Endothelial cell (in vitro differentiated cells): Measurements from ENCODE around the gene BHMT. TPM values are rescaled to one million over a fixed set of nuclear protein-coding genes. Genes with fewer than 3 reads are reported as not detected.

Source experiments
- DNase-seq: peaks from one replicate; pipeline ENCODE4 v3.0.0; 2021; ENCODE audit warnings: low spot score
- H3K27ac Mint-ChIP-seq: one replicate; pipeline ENCODE4 v1.8.0; 2021; ENCODE audit warnings: mixed read lengths, inconsistent platforms; ENCODE audit not compliant: unreplicated experiment
- H3K27me3 Mint-ChIP-seq: one replicate; pipeline ENCODE4 v1.8.0; 2021; ENCODE audit warnings: mild to moderate bottlenecking, moderate library complexity, mixed read lengths, inconsistent platforms; ENCODE audit not compliant: unreplicated experiment
- H3K36me3 Mint-ChIP-seq: one replicate; pipeline ENCODE4 v1.8.0; 2021; ENCODE audit warnings: mild to moderate bottlenecking, low read depth, mixed read lengths, inconsistent platforms; ENCODE audit not compliant: unreplicated experiment
- H3K4me1 Mint-ChIP-seq: one replicate; pipeline ENCODE4 v1.8.0; 2021; ENCODE audit warnings: mild to moderate bottlenecking, mixed read lengths, inconsistent platforms; ENCODE audit not compliant: unreplicated experiment
- H3K4me3 Mint-ChIP-seq: one replicate; pipeline ENCODE4 v1.8.0; 2021; ENCODE audit warnings: mild to moderate bottlenecking, mixed read lengths, inconsistent platforms; ENCODE audit not compliant: unreplicated experiment
- H3K9me3 Mint-ChIP-seq: one replicate; pipeline ENCODE4 v1.8.0; 2021; ENCODE audit warnings: mixed read lengths, inconsistent platforms; ENCODE audit not compliant: unreplicated experiment
- CTCF ChIP-seq: fragments of 200-600 bp; sonication (generic); IDR thresholded peaks from one replicate; pipeline ENCODE4 v1.5.0; 2021; ENCODE audit warnings: antibody characterized with exemption; ENCODE audit not compliant: unreplicated experiment
- total RNA-seq: library from RNA; stranded (reverse); fragmentation: NEBNext Ultra II Directional; extraction: Animal tissue kit (Norgen Biotek cat#: 25700); gene quantifications from one replicate; pipeline ENCODE4 v1.2.1, GENCODE V29; 2021; ENCODE audit not compliant: unreplicated experiment

BHMT gene
- total RNA-seq, 1 donor from 2014 or later: not detected

- DNase-seq: no peak
- Mint-ChIP-seq H3K36me3 (no peaks in the 10 kb centered on the region), H3K27ac (no peak overlapping the region), H3K4me1 (no peaks in the 10 kb centered on the region), H3K27me3 (no peaks in the 10 kb centered on the region), H3K4me3 (no peak overlapping the region), H3K9me3 (no peaks in the 10 kb centered on the region)
- no peak for TF ChIP-seq CTCF
Measured at GRCh38 chr5:79124607-79125006, 13.0 kb downstream of the BHMT start.

DNA sequence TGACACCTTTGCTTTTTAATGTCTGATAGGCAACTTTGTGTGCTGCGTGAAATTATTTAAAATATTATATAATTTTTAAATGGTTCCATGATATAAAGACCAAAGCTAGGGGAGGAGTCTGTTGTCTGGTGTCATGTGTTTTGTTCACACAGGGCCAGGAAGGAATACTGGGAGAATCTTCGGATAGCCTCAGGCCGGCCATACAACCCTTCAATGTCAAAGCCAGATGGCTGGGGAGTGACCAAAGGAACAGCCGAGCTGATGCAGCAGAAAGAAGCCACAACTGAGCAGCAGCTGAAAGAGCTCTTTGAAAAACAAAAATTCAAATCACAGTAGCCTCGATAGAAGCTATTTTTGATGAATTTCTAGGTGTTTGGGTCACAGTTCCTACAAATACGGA, 19.2 kb downstream of the BHMT start:
- H3K9me3 Mint-ChIP-seq: no peaks in the 10 kb centered on the region
- no peaks in the 10 kb centered on the region for H3K27me3 Mint-ChIP-seq
- no peaks in the 10 kb centered on the region for H3K4me1 Mint-ChIP-seq
- TF ChIP-seq CTCF: no peak
- no peak overlapping the region for H3K4me3 Mint-ChIP-seq
- H3K36me3 Mint-ChIP-seq: no peaks in the 10 kb centered on the region
- no peak for DNase-seq
- no peak overlapping the region for H3K27ac Mint-ChIP-seq

DNA sequence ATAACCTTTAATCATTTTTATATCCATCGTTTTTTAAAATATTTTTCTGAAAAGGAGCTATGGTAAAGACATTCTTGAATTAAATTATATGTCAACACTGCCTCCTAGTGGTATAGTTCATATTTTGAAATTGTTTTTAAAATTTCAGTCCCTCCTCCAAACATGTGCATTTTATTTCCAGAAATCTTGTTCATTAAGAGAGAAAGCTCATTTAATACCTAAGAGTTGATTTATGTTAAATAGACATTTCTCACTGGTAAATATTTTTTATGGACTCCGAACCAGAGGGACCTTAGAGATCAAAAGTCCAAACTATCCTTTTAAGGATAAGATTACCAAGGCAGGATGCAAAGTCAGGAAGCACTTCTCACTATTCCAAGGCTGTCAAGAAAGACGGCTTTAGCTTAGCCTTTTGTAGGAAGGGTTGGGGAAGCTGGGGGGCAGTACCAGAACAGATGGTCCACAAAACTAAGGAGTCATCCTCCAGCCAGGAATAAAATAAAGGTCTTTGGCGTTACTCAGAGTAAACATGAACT, 21.6 kb downstream of the BHMT start:
- Mint-ChIP-seq H3K4me1 (no peaks in the 10 kb centered on the region), H3K27me3 (no peaks in the 10 kb centered on the region), H3K36me3 (no peaks in the 10 kb centered on the region), H3K4me3 (peak overlapping the region; percentile 62), H3K9me3 (no peaks in the 10 kb centered on the region), H3K27ac (peak overlapping the region; percentile 97)
- no peak for DNase-seq
- peak; percentile 70 for TF ChIP-seq CTCF

GRCh38 chr5:79133657-79134451, 22.2 kb downstream of the BHMT start:
- no peak for TF ChIP-seq CTCF
- no peaks in the 10 kb centered on the region for H3K36me3 Mint-ChIP-seq
- no peaks in the 10 kb centered on the region for H3K9me3 Mint-ChIP-seq
- H3K27ac Mint-ChIP-seq: peak overlapping the region; percentile 97
- DNase-seq: peak; percentile 75
- H3K27me3 Mint-ChIP-seq: no peaks in the 10 kb centered on the region
- no peaks in the 10 kb centered on the region for H3K4me1 Mint-ChIP-seq
- peak overlapping the region; percentile 62 for H3K4me3 Mint-ChIP-seq

DNA sequence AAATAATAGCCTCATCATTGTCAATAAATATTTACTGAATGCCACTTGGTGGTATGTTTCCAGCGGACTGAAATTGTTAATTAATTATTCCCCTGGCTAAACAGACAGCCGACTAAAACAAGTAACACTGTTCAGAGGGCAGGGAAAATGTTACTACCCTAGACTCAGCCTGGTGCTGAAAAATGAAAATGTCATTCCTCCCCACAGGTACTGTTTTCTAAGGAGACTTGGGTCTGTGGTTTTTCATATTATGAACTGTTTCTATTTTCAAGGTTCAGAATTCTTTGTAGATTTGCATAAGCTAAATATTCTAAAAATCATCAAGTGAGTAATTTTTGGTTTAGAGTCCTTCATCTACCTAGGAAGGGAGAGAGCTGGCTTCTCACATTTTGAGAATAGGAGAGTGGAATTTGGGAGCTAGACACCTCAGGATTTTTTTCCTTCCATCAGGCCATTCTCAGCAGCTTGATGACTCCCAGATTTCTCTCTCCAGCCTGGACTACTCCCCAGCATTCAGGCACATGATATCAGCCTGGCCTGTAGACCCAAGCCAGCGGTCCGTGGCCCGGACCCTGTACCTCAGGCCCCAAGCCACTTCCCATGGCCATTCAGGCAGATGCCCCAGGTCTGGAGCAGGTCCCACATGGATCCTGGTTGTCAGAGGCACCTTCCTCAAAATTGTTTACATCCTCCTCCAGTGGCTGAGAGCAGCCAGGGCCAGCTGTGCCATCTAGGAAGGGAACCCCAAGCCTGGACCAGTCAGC, 24.4 kb downstream of the BHMT start:
- TF ChIP-seq CTCF: no peak
- Mint-ChIP-seq H3K36me3 (no peaks in the 10 kb centered on the region), H3K27me3 (no peaks in the 10 kb centered on the region), H3K9me3 (no peaks in the 10 kb centered on the region), H3K4me3 (no peak overlapping the region), H3K27ac (no peak overlapping the region), H3K4me1 (no peaks in the 10 kb centered on the region)
- no peak for DNase-seq
